SK-N-MC (cell line): Measurements from ENCODE around the gene CTNNA3.

Source experiments
- EZH2 ChIP-seq: fragments of 200-600 bp; sonication (generic); IDR thresholded peaks from one replicate; pipeline ENCODE4 v1.6.1; 2017; ENCODE audit warnings: antibody characterized with exemption
- POLR2AphosphoS5 ChIP-seq: IDR thresholded peaks from 2 replicates; pipeline ENCODE4 v1.6.1; 2012; ENCODE audit warnings: mild to moderate bottlenecking, low read depth, low read length, borderline replicate concordance

DNA sequence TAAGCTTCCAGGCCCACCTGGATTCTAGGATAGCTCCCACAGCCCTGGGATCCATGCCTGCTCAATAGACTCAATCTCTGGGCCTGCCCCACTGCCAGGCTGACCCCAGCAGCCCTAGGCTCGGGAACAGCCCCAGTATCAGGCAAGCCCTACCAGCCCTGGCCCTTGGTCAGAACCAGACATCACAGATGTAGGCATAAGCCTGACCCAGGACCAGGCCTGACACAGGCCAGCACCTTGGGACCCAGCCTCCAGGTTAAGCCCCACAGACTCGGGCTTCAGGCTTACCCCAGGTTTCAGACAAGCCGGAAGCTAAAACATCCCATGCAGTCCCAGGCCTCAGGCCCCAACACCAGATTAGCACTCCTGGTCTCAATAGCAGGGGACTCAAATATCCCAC is 1046.4 kb downstream of the CTNNA3 start:
- TF ChIP-seq EZH2: no peak
- no peak for TF ChIP-seq POLR2AphosphoS5
